Activated CD4-positive, alpha-beta T cell treated with anti-CD3 and anti-CD28 coated beads, Interleukin-2, Interleukin-4, amounts not matched to agents 100 ng/mL and 50 ng/mL, durations not matched to agents 16 hours and 8 hours (primary cell): ENCODE measurements around the gene KLF12.
A peak's percentile ranks its signal among the peaks of the same experiment; 100 is the strongest.

ENCODE experiments used
- DNase-seq: peaks from one replicate; pipeline ENCODE4 v3.0.0-alpha.2; 2020; ENCODE audit warnings: low spot score

The KLF12 gene

DNA sequence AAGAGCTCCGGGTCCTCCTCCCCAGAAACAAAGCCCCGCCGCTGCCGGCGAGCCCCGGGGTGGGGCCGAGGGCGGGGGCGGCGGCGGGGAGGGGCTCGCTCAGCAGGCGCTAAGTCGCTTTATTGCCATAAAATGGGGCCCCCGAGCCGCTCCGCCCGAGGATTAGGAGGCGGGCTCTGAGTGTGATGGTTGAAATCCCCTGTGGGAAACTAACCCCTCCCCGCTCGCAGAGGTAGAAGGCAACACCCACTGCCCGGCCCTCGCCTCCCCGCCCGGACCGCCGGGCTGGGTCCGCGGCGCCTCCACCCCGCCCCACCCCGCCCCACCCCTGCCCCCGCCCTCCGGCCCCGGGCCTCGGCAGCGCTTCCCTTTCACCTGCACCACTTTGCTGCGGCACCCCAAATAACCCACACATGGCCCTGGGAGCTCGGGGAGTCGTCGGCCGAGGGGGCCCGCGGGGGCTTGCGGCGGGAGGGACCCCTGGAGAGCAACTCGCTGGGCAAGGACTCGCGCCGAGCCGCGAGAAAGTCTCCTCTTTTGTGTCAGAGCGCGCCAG lies at the start of gene KLF12:
Gene KLF12 (minus strand): TSS at position 184 of the 556 bp plus-strand sequence.
- peak; percentile 93 for DNase-seq

DNA sequence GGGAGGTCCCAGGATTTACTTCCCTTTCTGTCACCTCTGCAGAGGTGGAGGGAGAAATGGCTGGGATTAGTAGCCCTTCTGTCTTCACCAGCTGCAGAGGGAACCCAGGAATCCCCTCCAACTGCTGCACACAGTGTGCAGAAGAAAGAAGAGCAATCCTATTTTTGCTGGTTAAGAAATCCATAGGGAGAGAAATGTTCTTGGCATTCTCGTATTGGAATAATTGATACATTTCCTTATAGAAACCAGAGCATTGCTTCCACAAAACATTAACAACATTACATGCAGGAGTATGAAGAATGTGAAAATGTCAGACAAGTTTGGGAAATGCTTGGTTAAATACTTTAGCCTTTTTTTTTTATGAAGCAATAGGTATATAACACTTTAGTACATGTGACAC lies 48.3 kb upstream of the KLF12 start:
- no peak for DNase-seq

DNA sequence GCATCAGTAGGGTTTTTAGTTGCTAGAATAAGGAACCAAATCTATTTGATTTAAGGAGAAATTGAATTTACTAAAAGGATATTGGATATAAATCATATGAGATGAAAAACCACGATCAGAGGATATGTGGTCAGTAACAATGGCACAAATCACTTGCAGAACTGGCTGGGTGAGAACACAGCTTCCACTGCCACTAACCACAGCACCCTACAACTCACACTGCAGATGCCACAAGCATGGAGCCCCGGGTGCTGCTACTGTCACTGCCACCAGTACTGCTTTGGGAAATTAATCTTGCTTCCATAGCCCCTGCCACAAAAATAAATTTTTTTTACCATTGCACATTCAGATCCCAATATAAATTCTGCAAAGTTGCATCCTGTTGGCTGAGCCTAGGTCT lies 40.6 kb upstream of the KLF12 start:
- DNase-seq: no peak

DNA sequence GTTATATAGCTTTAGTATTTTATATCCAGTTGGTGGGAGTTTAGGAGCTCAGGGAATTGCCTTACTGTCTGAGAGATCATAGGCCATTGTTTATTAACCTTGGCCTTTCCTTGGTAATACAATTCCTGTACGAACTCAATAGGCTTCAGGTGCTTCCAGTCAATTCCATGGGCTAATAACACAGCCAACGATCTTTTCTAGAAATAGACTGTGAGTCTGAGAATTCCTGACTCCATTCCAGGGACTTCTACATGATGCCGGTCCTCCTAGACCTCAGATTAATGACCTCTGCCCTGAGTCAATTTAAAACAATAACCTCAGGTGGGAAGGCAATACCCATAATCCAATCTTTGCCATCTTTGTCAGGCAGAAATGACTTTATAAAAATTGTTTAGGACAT lies 39.6 kb upstream of the KLF12 start:
- DNase-seq: no peak

DNA sequence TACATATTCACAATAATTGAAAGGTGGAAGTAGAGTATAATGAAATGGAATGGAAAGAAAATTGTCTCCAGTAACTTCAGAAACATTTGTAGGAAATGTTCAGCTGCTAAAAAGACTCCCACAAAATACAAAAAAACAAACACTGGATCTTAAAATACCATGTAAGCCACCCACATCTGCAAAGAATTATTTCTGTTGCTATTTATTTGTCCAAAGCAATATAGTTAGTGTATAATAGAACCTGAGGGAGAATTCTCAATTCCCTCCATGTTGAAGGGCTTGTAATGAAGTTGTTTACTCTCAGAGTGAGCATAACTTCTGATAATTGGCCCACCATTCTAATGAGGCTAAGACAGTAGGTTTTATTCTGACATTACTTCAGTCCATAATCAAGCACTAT lies 37.4 kb upstream of the KLF12 start:
- no peak for DNase-seq

DNA sequence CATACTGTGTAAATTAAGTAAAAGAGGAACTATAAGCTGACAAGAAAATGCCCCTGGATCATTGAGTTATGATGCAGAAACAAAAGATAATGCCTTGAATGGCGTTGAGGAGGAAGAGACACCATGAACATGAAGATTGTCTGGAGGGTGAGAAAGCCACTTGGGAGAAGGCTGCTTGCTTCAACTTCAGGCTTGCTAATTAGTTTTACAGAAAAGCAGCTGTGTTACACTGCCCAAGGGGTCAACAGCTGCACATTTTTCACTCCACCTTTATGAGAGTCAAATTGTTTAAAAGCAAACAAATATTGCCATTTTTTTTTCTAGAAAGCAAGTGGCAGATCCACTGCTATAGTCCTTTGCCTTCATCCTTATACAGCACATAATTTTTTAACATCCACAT lies 35.5 kb upstream of the KLF12 start:
- DNase-seq: no peak

DNA sequence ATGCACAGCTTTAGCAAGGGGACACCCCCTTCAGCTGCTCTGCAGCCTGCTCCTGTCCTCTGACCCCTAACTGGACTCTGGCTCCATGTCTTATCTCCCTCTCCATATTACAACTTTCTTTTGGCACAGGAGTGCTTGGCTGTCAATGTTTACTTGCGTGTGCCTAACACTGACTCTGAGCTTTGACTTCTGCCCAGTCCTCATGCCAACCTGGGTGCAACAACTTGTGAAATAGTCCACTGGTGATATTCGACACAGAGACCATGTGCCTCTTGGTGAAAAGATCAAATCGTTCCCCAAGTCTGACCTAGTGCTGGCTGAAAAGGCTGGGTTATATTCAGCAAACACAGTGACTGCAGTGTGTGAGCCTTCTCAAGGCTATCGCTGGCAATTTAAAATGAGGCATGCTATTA lies 34.1 kb upstream of the KLF12 start:
- no peak for DNase-seq

DNA sequence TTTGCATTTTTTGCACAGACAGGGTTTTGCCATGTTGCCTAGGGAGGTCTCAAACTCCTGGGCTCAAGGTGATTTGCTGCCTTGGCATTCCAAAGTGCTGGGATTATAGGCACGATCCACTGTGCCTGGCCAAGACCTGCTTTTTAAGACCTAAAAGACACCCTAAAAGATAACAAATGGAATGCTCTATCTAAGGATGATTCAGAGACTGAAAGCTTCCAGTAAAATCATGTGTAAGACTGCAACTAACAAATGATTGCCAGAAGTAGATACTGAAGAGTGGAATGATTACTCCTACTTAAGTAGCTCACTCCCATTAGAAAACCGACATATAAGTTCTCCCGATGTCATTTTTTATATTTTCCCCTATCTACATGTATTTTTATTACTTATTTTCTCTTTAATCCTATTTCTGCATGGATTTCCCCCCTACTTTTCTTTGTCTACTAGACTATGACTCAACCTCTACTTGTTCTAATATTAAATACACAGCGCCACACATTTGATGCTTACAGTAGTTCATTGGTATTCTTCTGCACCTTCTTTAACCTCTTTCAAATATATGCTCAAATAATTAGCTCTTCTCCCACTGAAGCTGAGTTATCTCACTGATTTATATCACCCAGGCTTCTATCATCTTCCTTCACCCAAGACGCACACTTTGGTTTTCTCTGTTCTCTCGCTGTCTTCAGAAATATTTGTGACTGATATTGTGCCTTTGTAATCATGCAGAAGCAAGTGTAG lies 32.2 kb upstream of the KLF12 start:
- no peak for DNase-seq

DNA sequence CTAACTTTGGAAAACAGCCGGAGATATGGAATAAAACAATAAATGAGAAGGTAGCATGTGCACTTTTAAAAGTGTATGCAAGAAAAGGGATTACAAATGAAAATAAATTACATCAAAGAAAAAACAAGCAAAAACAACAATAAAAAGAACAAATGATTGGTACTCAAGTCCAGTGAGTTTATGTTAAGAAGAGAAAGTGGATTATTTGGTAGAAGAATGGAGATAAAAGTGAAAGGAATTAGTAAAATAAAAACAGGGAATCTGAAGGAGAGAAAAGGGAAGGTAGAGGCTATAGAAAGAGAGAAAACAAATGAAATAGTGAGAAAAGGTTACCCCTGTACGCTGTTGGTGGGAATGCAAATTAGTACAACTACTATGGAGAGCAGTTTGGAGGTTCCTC lies 28.6 kb upstream of the KLF12 start:
- DNase-seq: no peak

DNA sequence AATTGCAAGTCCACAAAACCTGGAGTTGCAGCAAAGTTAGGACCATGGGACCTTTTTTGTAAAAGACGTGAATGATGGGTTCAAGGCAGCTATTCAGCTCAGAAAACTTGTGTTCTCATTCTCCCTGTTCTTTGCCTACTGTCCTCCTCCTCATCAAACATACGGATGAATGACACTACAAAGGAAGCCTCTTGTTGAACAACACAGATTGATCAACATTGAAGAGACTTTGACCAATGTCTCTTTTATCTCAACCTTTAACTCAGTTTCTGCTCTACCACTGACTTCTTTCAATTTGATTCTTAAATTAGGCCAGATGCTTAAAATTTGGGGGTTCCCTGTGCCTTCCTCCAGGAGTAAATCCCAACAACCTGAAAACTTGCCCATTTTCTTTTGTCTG lies 27.9 kb upstream of the KLF12 start:
- DNase-seq: no peak

DNA sequence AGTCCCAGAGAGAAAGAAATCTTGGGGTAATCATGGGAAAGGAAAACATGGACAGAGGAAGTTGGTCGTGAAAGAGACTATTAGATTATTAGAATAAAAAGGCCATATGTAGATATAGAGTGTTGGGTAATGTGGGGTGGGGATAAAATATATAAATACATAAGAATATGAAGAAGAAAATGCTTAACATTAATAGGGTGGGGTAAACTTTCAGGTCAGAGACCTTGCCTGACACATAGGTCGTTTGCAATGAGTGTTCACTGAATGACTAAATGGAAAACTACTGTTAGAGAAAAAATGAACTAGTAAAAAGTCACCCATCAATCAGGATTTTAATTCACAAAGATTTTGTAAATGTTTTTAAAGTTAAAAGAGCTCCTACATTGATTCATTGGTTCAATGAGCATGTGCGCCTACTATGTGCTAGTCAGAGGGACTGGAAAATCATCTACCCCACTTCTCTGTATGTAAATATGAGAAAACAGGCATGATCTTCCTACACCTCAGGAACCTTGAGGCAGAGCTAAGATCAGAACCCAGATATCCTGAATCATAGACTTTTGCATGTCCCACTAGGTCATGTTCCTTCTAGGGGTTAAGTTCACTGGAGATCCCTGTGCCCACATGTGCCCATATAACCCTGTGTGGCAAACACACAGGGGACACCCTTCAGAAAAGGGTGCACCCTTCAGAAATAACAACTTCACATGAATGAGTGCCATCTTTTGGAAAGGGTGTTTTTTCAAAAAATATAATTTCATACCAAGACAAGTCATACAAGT lies 24.6 kb upstream of the KLF12 start:
- no peak for DNase-seq

DNA sequence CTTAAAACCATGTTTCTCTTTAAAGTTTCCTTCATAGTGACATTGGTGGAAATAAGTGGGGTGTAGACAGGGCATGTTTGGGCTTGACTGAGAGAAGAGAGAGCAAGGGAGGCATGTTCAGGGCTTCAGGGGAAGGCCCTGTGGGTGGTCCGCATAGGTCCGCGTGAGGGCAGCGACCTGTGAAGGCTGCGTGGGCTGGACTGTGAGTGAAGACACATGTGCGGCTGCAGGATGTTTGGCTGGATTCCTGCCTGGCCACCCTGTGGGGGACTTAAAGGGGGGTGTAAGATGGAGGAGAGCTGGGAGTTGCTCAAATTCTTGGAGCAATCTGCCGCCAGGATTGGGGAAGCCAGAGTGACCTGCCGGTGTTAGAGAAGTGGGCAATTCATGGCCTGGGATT lies 23.8 kb upstream of the KLF12 start:
- DNase-seq: no peak

DNA sequence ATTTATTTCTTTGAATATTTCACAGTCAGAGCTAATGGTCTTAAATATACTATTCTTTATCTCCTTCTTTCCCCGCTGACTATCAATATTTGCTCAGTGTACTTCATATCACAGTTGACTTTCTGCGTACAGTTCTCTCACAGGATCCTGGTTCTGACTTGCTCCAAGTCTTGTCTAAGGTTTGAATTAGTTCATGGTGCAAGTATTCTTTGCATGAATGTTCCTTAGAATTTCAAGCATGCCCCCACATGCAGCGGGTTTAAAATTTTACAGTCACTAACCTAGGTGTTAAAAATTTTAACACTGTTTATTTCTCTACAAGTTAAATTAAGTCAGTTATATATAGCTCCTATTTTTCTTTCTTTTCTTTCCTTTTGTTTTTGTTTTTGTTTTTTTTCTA lies 20.8 kb upstream of the KLF12 start:
- no peak for DNase-seq

DNA sequence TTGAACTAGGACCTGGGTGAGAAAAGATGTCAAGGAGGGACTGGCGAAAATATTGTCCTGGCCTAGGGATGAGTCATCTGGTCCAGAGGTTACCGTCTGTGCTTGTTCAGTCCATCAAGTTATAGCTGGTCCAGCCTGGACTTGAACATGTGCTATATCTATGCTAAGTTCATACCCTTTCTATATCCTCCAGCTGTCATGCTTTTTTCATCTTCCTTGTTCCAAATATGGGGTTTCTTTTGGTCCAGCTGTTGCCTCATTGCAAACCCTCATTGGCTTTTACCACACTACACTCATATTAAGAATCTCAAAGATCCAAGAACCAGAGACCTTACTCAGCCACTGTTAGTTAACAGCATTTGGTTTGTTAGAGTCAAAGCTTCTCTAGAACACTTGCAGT lies 19.1 kb upstream of the KLF12 start:
- no peak for DNase-seq

DNA sequence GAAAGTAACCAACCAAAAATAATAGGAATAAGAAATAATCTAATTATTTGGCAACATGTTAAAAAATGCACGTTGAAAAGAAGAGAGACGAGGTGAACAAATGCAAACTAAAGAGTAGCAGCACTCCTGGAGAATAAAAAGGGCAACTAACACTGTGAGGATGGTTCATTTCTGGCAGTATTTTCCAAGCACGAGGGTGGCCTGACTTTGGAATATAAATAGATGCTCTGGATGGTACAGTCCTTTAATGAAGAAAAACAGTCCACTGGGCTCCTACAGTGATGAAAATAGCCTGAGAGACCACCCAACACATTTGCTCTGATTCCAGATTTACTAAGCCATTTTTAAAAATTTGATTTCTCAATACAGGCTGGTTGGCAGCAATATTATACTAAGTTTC lies 17.7 kb upstream of the KLF12 start:
- no peak for DNase-seq

DNA sequence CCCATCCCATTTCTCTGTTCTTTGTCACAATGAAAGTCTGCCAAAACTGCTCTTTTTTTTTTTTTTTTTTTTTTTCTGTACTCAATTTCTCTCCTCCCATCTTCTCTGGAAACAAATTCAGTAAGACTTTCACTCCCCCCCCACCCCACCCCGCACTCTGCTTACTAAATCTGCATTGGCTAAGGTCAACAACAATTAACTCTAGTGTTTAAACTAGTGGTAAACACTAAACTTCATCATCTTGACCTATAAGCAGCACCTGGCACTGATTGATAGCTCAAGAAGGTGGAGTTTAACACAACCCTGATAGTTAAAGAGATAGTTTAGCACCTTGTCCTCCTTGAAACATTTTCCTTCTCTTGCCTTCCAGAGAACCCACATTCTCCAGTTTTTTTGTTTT lies 14.1 kb upstream of the KLF12 start:
- DNase-seq: no peak

DNA sequence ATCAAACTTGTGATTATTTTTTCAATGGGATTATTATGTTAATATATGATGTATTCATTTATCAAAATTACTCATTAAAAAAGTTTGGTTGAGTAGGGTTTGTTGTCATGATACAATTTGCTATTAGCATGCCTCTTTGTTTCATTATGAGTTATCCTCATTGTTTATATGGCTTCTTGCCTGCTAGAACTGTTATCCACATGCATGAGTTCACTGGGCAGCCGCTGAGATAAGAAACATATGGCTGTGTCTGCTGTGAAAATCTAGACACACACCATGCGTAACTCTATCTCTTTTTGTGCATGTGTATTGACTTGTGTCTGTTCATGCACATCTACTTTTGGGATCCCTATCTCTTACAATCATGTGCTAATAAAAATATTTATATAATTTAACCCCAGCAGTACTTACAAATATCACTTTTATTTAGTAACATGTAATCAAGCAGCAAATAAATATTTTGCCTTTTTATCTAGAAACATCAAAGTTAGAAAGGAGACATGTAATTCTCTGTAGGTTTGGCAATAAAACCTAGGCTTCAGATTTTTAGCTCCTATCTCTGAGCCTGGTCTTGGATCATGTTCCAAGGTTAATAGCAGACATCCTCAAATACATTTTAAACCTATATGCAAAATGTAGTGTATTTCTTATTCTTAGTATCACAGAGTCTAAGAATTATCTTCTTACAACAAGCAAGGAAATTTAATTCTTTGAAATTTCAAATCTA lies 11.2 kb upstream of the KLF12 start:
- DNase-seq: no peak

DNA sequence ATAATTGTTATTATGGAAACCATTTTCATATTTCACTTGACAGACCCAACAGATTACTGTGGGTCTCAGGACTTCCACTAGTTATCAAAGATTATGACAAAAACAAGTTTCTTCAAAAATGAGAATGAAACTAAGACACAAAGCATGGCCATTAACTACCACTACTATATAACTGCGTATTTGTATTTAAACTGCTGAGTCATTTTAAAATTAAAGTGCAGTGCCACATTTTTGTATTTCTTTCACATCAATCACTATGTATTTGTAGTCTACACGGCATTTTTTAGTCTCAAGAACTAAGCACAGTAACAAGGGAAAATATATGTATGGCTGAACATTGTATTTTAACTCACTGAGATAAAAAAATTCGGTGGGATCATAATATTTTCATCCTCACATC lies 10.1 kb upstream of the KLF12 start:
- no peak for DNase-seq

DNA sequence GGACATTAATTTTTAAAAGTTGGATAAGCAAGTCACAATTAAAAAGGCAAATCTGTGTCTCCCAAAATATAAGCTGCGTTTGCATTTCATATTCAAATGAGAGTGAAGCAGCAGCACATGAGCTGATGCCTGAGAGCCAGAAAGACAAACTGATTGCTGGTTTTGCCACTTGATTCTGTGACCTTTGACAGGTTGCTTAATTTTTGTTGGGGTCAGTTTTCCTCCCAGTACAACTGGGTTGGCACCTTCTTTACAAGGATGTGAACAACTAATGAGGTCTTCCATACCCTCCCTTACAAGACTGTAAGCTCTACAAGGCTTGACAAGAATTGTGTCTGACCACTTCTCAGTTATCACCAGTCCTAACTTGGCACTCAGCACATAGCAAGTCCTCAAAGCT lies 8.1 kb upstream of the KLF12 start:
- no peak for DNase-seq

DNA sequence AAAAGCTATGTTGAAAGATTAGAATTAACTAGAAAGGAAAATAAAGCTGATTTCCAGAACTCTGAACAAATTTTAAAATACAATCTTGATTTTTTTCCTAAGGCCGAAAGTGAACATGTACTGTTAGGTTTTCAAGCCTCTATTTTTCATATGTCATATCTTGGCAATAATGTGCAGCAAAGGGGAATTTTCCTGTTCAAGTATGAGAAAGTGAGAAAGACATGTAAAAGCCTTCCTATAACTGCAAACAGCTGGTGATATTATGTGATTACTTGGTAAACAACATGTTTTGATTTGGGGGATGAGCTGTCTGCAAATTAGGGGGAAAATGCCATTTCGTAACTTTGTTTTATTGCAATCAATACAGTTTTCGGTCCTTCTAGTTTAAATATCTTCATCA lies 4.0 kb upstream of the KLF12 start:
- no peak for DNase-seq

DNA sequence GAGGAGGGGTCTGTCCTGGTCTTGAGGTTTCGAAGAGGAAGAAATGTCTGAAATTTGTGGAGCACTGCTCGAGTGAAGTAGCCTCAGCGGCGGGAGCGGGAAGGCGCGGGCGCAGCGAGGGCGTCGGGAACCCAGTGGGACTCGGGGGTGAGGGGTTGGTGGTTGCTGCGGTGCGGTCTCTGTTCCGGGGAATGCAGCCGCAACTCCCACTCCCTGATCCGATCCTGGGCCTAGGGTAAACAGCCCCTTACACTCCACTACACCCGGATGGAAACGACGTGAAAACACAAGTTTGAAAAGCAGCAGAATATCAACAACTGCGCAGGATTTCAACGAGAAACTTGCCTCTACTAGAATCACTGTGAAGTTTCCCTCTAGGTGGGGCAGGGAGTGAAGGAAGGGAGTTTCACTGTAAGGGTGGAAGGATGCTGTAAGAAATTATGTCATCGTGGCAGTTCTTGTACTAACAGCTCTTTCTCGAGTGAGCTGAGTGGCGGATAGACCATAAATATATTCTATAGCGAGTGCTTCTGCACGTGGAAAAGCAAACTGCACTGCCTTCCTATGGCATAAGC lies 2.0 kb upstream of the KLF12 start:
- no peak for DNase-seq

DNA sequence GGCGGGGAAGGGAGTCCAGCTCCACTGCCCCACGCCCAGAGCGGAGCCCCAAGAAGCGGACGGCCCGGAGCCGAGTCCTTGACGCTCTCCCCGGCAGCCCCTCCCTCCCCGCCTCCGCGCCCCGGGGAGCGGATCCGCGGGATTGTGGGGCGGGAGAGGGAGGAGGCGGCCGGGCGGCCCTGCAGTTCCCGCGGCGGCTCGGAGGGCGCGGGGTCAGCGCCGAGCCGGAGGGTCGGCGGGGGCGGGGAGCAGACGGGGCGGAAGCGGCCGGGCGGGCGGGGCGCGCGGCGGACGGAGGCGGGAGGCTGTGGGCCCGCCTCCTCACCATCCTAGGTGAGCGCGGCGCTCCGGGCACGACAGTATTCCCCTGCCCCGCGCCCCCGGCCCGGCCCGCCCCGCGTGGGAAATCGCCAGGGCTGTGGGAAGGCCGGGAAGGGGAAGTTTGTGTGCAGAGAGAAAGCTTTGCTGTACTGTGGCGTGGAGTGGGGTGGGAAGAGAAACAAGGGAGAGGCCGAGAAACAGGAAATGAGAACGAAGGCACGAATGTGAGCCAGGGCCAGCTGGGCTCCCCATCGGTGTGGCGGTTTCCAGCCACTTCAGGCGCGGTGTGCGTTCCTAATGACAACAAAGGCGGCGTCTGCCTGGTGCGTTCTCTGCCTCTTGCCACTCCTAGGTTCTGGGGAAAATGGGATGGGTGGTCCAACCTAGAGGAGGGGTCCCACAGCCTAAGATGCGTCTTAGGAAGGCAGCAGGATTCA lies 1.3 kb upstream of the KLF12 start:
- DNase-seq: peak; percentile 41
